Measurements from ENCODE around the gene ELP1. TPM values are rescaled to one million over a fixed set of nuclear protein-coding genes. Genes with fewer than 3 reads are reported as not detected.
"Not testable (repeated sequence)": the region's sequence is repeated elsewhere in the genome, so short reads cannot be mapped to it uniquely, and the experiment has no call there.

ELP1 gene
- total RNA-seq, 1 donor from 2014 or later, result 20.7 TPM

DNA sequence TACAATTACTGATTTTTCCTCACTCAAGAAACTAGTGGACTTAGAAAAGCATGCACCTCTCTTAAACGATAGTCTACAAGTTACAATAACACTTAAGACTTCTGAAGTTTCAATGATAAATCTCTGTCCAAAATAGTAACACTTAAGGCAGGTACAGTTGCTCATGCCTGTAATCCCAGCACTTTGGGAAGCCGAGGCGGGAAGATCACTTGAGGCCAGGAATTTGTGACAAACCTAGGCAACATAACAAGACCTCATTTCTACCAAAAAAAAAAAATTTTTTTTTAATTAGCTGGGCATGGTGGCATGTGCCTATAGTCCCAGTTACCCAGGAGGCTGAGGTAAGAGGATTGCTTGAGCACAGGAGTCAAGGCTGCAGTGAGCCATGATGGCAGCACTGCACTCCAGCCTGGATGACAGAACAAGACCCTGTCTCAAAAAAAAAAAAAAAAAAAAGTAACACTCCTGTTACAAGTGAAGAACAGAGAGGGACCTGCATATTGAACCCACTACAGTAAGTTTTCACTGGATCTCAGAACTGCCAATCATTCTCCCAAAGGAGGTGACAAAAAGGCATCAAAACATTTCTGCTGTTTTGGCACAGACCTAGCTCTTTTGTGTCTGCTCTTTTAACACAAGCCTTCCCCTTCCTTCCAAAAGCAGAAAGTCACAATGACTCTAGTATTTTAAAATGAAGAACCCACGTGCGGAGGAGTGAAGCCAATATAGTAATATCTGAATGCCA is 3.8 kb upstream of the ELP1 start:
- intact Hi-C loops (cut with micrococcal nuclease), result no loop called here
- ATAC-seq (no peak), DNase-seq (no peak)

DNA sequence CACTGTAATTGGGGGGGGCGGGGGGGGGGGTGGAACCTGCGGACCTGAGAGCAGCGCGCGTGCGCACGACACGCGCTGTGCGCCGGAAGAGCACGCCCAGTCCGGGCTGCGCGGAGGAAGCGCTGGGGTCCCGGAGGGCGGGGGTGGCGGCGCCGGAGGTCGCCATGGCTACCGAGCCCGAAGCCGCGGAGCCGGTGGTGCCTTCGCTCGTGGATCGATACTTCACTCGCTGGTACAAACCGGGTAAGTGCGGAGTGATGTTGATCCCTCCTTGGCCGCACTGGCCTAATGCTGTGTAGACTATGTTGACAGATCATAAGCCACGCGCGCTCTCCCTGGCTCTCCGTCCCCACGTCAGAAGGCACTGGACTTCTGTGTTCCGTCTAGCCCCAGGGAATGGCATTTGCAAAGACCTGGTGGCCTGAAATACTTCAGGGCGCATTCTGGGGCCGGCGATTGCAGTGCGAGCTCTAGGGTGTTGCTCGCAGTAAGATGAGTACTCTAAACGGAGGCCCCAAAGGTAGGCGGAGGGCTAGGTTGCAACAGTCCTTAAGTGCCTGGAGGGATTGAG is 484 bp upstream of the ELP1 start, which contains the start of gene ABITRAM:
TSS of gene ABITRAM (plus strand) at position 78 of the 571 bp plus-strand sequence. CDS start at position 165, 87 bp downstream.
- ATAC-seq (peak; percentile 94), DNase-seq (peak; percentile 89)
- intact Hi-C loops (cut with micrococcal nuclease), result no loop called here

DNA sequence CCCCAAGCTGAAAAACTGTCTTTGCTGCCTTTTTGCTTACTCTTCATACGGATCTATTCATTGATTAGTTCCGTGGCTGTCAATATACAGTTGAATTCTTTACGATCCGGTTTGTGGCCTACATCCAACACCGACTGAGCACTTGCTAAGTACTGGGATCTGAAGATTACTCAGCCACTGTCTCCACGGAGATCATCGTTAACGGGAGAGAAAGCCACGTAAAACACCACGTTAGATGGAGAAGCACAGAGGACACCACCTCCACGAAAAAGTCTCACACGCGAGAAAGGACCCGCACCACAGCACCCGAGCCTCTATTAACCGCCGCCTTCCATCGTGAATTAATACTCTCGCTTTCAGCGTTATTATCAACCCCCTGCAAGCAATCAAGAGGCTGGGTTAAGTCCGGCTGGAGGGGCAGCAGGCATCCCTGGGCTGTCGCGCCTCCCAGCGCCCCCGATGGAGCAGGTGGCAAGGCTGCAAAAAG is 650 bp downstream of the ELP1 start:
- intact Hi-C loops (cut with micrococcal nuclease), result no loop called here
- no peak for ATAC-seq
- no peak for DNase-seq

DNA sequence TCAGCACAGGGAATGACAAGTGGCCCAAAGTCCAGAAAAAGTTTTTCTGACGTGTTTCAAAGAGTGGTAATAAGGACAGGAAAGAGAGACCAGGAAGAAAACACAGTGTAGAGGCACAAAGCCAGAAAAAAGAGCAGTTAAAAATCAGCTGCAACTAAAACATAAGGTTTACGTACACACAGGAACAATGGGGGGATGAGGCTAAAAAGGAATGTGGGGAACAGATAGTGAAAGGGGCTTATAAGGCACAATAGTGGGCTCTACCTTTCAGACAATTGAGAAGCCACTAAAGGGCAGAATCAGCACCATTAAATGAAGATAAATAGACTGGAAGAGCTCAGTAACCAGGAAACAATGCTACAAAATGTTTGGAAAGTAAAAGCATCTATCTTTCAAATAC is 5.5 kb downstream of the ELP1 start:
- intact Hi-C loops (cut with micrococcal nuclease), result no loop called here
- DNase-seq (no peak), ATAC-seq (no peak)

DNA sequence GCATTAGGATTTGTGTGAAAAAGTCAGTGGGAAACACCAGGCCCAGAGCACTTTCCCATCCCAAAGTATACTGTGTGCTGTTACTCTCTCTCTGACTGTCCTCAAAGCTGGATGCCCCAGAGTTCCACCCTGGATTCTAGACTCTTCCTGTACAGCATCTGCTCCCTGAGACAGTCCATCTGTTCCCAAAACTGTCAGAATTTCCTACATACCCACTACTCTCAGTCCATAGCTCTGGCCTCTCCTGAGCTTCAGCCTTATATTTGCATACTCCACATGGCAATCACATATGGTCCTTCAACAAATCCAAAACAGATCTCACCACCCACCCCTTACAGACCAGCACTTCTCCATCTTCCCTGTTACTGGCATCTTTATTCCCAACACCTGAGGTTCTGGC is 9.5 kb downstream of the ELP1 start:
- intact Hi-C loops (cut with micrococcal nuclease), result no loop called here
- ATAC-seq (no peak), DNase-seq (no peak)

DNA sequence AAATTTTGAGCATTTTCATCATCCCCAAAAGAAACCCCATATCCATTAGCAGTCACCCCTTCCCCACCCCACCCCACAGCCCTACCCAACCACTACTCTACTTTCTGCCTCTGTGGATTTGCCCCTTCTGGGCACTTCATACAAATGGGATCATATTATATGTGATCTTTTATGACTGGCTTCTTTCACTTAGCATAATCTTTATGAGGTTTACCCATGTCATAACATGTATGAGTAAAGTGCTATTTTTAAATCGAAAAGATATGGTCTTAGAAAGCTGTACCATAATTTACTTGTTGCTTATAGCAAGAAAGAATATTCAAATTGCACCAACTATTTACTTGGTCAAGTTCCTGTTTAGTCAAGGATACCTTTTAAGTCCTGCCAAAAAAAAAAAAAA is 12.7 kb downstream of the ELP1 start:
- ATAC-seq (no peak), DNase-seq (no peak)
- intact Hi-C loops (cut with micrococcal nuclease), result no loop called here

DNA sequence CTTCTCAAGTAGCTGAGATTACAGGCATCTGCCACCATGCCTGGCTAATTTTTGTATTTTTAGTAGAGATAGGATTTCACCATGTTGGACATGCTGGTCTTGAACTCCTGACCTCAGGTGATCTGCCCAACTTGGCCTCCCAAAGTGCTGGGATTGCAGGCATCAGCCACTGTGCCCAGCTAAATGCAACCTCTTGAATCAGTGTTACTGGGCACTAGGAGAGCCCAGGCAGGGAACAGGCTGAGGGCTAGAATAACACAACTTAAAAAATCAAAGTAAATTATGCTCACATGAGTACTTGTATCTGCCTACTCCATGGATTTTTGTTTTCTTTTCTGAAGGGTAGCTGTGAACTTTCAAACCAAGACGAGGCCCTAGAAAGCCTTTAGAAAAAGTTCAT is 13.5 kb downstream of the ELP1 start:
- ATAC-seq; intact Hi-C loops (cut with micrococcal nuclease); DNase-seq: not testable (repeated sequence)

DNA sequence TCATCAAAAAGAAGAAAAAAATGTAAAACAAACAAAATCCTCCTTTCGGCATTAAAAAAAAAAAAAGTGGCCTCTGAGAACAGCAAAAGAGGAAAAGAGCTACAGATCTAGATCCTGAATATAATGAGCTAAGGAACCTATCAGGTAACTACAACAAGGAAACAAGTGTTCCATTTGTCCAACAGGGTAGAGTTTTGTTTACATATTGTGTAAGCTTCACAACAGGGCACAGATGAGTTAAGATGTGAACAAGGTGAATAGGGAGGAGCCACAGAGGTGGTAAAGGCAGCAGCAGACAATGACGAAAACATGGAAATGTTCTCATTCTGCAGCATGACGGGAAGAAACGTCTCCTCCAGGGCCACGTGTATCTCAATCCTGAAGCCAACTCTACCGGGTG is 14.4 kb downstream of the ELP1 start:
- ATAC-seq (no peak), DNase-seq (no peak)
- intact Hi-C loops (cut with micrococcal nuclease), result no loop called here

DNA sequence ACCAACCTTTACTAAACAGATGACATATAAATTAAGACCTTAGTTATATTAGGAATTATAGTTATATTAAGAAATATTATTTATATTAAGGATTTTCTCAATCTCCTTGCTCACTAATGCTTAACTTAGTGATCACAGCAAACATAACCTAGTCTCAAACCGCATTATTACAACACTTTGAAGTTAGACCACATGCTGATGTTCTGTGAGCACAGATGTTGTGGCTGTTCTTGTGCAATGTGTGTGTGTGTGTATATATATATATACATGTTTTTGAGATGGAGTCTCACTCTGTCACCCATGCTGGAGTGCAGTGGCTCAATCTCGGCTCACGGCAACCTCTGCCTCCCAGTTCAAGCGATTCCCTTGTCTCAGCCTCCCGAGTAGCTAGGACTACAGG is 20.5 kb downstream of the ELP1 start:
- intact Hi-C loops (cut with micrococcal nuclease), result no loop called here
- no peak for ATAC-seq

DNA sequence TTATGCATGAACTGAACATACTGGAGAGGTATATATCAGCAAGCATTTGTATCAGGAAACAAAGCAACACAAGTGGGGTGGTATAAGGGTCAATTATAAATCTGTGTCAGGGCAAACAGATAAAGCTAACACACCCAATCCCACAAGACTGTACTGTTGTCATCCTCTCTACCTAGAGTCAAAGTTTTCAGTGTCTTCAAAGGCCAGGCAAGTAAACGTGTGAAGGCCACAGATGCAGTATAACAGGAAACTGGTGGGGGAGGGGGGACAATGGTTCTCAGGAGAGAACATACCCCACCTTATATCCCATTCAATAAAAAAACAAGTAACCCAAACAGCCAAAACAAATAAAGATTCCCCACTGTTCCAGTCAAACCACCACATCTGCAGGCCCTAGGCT is 22.1 kb downstream of the ELP1 start:
- intact Hi-C loops (cut with micrococcal nuclease), result no loop called here
- ATAC-seq (no peak), DNase-seq (no peak)

More for the DNA sequence above, 20.5 kb downstream of the ELP1 start:
- DNase-seq, result no peak

DNA sequence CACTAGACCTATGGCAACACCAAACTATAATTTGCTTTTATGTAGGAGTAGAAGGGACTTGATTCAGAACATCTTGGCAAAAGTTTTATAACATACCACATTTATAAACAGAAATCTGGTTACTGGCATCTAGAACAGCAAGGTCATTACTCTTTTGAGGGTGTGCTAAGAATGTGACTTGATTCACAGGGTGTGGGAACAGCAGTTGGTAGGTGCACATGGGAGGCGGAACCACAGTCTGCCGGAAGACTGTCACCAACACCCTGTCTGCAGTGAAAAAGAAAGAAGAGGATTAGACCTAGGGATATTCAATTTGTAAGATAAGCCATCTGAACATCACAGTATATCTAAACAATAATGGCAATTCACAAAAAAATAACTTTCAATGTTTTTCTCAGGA is 23.0 kb downstream of the ELP1 start:
- intact Hi-C loops (cut with micrococcal nuclease), result no loop called here
- ATAC-seq (no peak), DNase-seq (no peak)

DNA sequence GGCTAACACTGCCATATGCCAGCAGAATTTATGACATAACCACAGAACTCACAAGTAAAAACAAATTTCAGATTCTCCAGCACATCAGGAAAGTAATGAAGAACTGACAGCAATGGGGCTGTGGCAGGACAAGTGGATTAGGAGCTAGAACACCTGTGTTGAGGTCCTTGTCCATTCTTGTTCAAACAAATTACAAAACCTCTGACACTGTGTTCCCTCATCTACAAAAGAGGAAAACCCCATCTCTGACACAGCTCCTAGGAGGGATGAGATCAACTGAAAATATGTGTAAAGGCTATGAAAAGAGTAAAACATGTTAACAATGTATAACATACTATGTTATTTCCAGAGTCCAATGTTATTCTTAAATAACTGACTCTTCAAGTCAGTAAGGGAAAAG is 23.5 kb downstream of the ELP1 start:
- no peak for ATAC-seq
- intact Hi-C loops (cut with micrococcal nuclease), result no loop called here
- no peak for DNase-seq

DNA sequence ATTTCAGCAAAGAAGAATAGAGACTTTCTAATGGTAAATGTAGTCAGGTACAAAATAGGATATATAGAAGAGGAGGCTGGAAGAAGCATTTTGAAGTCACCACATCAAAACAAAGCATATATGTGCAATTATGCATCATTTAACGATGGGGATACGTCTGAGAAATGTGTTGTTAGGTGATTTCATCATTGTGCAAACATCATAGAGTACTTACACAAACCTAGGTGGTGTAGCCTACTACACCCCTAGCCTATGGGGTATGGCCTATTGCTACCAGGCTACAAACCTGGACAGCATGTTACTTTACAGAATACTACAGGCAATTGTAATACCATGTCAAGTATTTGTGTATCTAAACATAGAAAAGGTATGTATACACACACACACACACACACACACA is 28.4 kb downstream of the ELP1 start:
- ATAC-seq, result no peak

DNA sequence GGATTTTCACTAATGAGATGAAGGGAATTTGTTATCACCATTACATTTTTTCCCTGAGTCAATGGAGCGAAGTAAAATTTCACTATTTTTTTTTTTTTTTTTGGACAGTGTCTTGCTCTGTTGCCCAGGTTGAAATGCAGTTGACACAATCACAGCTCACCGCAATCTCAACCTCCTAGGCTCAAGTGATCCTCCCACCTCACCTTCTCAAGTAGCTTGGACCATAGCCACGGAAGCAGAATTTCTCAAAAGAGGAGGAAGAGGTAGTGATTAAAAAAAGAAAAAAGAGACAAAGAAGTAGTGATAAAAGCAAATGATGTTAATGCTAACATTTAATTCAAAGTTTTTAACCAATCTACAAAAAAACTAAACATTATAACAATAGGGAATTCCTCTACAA is 29.8 kb downstream of the ELP1 start:
- ATAC-seq (no peak), DNase-seq (no peak)
- intact Hi-C loops (cut with micrococcal nuclease), result no loop called here

More for the DNA sequence above, 28.4 kb downstream of the ELP1 start:
- no peak for DNase-seq
- intact Hi-C loops (cut with micrococcal nuclease), result no loop called here

DNA sequence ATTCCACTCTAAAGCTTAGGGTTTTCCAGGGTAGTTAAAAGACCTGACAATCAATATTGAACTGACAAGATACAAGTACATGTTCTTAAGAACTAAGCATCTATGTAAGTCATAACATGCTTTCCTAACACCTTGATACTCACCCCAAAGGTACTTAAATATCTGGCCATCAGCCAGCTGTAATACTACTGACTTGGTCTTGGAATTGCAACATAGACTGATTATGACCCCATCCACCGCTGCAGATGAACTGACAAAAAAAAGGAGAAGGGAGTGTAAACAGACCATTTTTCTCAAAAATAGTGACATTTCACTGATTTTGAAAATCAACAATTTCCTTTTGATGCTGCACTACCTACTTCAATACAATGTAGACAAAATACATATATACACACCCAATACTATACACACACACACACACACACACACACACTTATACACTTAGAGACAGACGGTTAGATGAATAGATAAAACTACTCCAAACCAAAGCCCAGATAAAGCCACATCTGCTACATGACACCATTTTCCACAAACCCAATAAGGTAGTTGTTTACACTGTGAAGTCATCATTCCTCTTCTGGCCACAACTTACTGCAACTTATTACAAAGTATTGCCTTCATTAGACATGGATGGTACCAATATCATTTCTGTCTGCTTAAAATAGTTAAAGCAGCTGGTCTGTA is 30.4 kb downstream of the ELP1 start:
- ATAC-seq, result no peak
- no peak for DNase-seq
- intact Hi-C loops (cut with micrococcal nuclease), result no loop called here

DNA sequence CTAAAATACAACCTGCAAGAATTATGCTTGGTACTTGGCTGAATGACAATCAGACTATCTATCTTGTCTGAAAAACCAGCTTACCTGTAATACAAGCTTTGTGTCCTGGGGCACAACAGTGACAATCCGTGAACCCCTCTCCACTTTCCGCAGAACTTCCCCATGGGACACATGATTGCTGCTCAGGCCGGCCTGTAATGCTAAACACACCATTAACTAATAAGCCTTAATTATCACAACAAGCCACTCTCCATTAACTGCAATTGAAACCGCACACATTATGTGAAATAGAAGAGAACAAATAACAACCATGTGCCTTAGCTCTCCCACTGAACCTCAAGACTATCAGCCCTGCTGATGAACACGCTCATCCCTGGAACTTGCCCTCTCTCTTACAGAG is 33.7 kb downstream of the ELP1 start:
- intact Hi-C loops (cut with micrococcal nuclease), result no loop called here
- DNase-seq, result no peak

DNA sequence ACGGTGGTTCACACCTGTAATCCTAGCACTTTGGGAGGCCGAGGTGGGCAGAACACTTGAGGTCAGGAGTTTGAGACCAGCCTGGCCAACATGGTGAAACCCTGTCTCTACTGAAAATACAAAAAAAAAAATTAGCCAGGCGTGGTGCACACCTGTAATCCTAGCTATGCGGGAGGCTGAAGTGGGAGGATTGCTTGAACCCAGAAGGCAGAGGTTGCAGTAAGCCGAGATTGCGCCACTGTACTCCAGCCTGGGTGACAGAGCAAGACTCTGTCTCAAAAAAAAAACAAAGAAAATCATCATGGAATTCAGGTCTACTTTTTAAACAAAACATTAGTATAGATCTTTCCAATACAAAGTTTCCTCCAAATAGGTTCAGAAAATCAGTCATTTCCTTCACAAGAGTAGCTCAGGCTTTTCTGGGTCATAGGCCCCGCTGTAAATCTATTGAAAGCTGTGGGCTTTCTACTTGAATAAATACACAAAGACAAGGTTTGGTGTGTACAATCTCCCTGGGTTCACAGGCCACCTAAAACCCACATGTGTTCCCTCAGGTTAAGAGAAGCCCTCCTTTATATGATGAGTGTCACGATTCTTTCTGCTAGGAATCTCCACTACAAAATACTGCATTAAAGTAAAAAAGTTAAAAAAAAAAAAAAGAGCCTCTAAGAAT is 34.8 kb downstream of the ELP1 start:
- ATAC-seq; intact Hi-C loops (cut with micrococcal nuclease); DNase-seq: not testable (repeated sequence)

More for the DNA sequence above, 33.7 kb downstream of the ELP1 start:
- ATAC-seq, result no peak

DNA sequence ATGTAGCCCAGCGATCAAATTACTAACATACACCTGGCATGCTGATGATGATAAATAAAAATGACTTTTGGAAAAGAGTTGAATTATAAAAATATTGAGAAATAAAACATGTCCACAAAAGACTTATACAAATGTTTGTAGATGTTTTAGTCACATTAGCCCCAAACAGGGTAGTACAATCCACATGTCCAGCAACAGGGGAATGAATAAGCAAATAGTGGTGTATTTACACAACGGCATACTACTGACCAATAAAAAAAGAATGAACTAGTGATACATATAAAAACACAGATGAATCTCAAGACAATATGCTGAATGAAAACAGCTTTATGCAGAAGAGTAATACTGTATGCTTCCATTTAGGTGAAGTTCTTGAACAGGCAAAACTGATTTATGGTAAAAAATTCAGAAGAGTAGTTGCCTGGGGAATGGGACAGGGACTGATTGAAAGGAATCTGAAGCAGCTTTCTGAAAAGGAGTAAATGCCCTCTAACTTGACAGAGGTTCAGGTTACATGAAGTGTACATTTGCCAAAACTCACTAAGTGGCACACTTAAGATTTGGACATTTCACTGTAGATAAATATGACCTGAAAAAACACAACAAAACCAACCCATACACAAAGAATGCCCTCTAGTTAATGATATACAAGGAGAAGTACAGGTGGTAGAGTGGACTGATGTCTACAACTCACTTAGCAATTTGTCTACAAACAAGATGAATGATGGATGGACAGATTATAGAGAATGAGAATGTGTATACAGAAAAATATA is 36.4 kb downstream of the ELP1 start:
- DNase-seq, result no peak
- intact Hi-C loops (cut with micrococcal nuclease), result no loop called here
- ATAC-seq, result no peak
